Right lung (tissue), 5 donors: Measurements from ENCODE around the gene LRFN3. TPM values are rescaled to one million over a fixed set of nuclear protein-coding genes. Genes with fewer than 3 reads are reported as not detected.
"Not testable (repeated sequence)": the region's sequence is repeated elsewhere in the genome, so short reads cannot be mapped to it uniquely, and the experiment has no call there.

Experiments used
- DNase-seq, 2 donors: peaks; one replicate each; pipeline ENCODE4 v3.0.0-alpha.2; 2013
- polyA plus RNA-seq, 5 donors: library from polyadenylated mRNA; unstranded; fragments of 120-200 nt; gene quantifications; one replicate each; pipeline versions ENCODE4 v1.2.1 to v1.2.3, GENCODE V29; 2013; ENCODE audit warnings: inconsistent platforms in 1 of 5, low replicate concordance in 1 of 5; ENCODE audit not compliant: insufficient read length in 5 of 5, insufficient read depth in 1 of 5

The LRFN3 gene
- polyA plus RNA-seq, 5 donors, result 6.5 to 18.2 (median 7.7) TPM

GRCh38 chr19:35904311-35905068 lies 31.7 kb upstream of the LRFN3 start:
- DNase-seq, result no peak

- DNase-seq, result no peak
Observed at GRCh38 chr19:35905178-35905727, 30.9 kb upstream of the LRFN3 start.

GRCh38 chr19:35907377-35907745 lies 28.8 kb upstream of the LRFN3 start:
- no peak for DNase-seq

GRCh38 chr19:35908010-35908441 lies 28.1 kb upstream of the LRFN3 start, which contains the start of gene TYROBP:
Gene TYROBP, minus strand, starts transcription at chr19:35908295. Its CDS starts 67 bp downstream, at chr19:35908228.
- DNase-seq, result no peak

GRCh38 chr19:35908973-35909683 lies 27.0 kb upstream of the LRFN3 start:
- no peak for DNase-seq

- DNase-seq, result no peak
Observed at GRCh38 chr19:35909684-35910035, 26.5 kb upstream of the LRFN3 start.

- not testable (repeated sequence) for DNase-seq
Observed at GRCh38 chr19:35910355-35910754, 25.8 kb upstream of the LRFN3 start.

GRCh38 chr19:35911173-35911572 lies 25.0 kb upstream of the LRFN3 start:
- no peak for DNase-seq

GRCh38 chr19:35911790-35912189 lies 24.4 kb upstream of the LRFN3 start:
- no peak for DNase-seq

GRCh38 chr19:35913589-35913988 lies 22.6 kb upstream of the LRFN3 start:
- DNase-seq, result no peak

- DNase-seq, result no peak
Observed at GRCh38 chr19:35915443-35915842, 20.7 kb upstream of the LRFN3 start.

GRCh38 chr19:35919306-35919705 lies 16.9 kb upstream of the LRFN3 start:
- DNase-seq, result no peak

- DNase-seq, result no peak
Observed at GRCh38 chr19:35921012-35921411, 15.2 kb upstream of the LRFN3 start.

GRCh38 chr19:35925501-35925900 lies 10.7 kb upstream of the LRFN3 start:
- DNase-seq, result no peak

- no peak for DNase-seq
Observed at GRCh38 chr19:35928507-35928906, 7.7 kb upstream of the LRFN3 start.

- DNase-seq, result no peak
Observed at GRCh38 chr19:35929876-35930275, 6.3 kb upstream of the LRFN3 start.

GRCh38 chr19:35931161-35931873 lies 4.9 kb upstream of the LRFN3 start:
- DNase-seq, result peak; percentile 100

GRCh38 chr19:35931874-35932202 lies 4.3 kb upstream of the LRFN3 start:
- DNase-seq, result no peak

GRCh38 chr19:35932291-35932936 lies 3.8 kb upstream of the LRFN3 start:
- no peak for DNase-seq

- no peak for DNase-seq
Observed at GRCh38 chr19:35936738-35937268, 629 bp downstream of the LRFN3 start.
